ENCODE measurements around the gene GGT7. TPM values are rescaled to one million over a fixed set of nuclear protein-coding genes. Genes with fewer than 3 reads are reported as not detected.
"Not testable (repeated sequence)": the region's sequence is repeated elsewhere in the genome, so short reads cannot be mapped to it uniquely, and the experiment has no call there.

Gene GGT7
- total RNA-seq, 1 experiment from 2014 or later, result 3.8 TPM

DNA sequence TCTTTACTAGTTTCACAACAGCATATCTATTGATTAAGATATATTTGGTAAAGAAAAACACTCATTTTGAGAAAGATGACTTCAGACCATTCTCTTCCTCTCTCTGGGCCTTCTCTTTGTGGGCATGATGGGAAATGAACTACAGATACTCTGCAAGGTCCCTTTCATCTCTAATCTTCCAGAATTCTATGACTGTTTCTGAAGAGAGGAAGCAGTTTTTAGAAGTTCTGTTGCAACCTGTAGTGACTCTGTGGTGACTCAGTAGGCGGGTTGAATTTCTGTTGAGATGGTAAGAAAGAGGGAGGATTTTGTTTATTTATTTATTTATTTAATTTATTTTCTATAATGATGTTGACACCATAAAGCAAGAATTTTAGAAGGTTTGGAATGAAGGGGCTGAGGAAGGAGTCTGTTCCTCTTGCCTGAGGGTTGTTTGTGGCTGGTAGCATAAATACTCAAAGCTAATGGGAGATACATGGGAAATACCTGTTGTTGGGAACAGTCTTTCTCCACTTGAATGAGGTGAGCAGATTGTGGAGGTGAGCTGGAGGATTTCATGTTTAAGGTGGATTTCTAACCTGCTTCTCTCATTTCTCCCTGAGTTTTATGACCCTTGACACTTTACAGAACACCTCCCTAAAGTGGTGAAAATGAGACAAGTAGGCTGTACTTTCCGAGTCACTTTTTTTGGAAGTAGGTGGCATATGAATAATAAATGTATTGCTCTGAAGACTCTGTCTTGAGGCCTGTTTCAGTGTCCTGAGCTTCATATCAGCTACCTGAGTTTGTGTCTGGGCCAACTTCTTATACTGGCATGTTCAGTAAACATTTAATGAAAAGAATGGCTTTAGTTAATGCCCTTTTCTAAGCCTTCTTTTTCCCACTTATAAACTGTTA lies 18.8 kb upstream of the GGT7 start:
- no peaks in the 10 kb centered on the region for H3K27me3 ChIP-seq (ENCODE audit: control insufficient read depth, insufficient read depth, low read length)
- no peak for DNase-seq
- H3K36me3 ChIP-seq (replicated peaks; ENCODE audit: control insufficient read depth, insufficient read depth, low read length), result no peaks in the 10 kb centered on the region
- no peak overlapping the region for H3K4me3 ChIP-seq (ENCODE audit: insufficient read depth, low read depth, low read length)

DNA sequence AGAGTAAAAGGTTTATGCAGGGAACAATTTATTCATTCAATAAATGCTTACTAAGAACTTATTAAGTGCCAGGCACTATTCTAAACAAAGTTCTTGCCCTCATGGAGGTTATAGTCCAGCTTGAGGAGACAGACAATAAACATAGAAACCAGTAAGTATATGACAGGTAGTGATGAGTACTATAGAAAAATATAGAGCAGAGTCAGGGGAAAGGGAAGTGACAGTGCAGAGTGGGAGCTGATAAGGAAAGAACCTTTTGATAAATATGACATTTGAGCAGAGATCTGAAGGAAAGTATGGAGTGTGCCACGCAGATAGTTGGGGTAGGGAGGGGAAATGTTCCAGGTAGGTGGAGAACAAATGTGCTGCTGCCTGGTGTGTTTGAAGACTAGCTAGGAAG lies 15.8 kb upstream of the GGT7 start:
- DNase-seq, result no peak
- Histone ChIP-seq H3K4me3 (ENCODE audit: insufficient read depth, low read depth, low read length) (no peak overlapping the region), H3K27me3 (ENCODE audit: control insufficient read depth, insufficient read depth, low read length) (no peaks in the 10 kb centered on the region; the same call in 1 of the 2 replicates), H3K36me3 (replicated peaks; ENCODE audit: control insufficient read depth, insufficient read depth, low read length) (peaks cover 4% of the 10 kb centered on the region)

DNA sequence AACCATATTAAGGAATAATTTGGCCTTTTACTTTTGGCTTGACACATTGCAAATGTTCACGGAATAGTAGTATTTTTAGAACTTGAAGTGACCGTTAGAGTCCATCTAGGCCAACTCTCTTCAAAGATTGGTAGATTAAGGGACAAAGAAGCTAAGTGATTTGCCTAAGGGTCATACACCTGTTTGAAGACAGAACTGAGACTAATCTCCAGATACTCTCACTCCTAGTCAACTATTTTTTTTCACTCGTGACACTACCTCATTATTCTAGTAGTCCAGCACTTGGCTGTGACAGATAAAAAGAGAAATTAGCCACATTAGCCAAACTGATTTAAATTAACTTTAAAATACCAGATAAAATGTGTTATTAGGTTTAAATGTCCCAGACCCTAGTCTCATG lies 14.4 kb upstream of the GGT7 start:
- peaks cover 9% of the 10 kb centered on the region for H3K36me3 ChIP-seq (replicated peaks; ENCODE audit: control insufficient read depth, insufficient read depth, low read length)
- no peak for DNase-seq
- H3K27me3 ChIP-seq (ENCODE audit: control insufficient read depth, insufficient read depth, low read length), result no peaks in the 10 kb centered on the region; the same call in 1 of the 2 replicates
- H3K4me3 ChIP-seq (ENCODE audit: insufficient read depth, low read depth, low read length), result no peak overlapping the region

DNA sequence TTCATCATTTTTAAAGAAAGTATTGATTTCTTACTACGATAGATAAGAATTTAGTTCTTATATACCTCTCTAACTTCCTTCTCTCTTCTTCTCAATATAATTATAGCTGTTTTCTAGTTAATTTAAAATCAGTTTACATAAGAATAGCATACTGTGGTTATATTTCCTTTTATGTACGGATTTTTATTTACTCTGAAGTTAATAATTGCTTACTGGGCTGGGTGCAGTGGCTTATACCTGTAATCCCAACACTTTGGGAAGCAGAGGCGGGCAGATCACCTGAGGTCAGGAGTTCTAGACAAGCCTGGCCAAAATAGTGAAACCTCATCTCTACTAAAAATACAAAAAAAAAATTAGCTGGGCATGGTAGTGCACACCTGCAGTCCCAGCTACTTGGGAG lies 13.5 kb upstream of the GGT7 start:
- Histone ChIP-seq H3K27me3 (ENCODE audit: control insufficient read depth, insufficient read depth, low read length) (no peaks in the 10 kb centered on the region; the same call in 1 of the 2 replicates), H3K36me3 (replicated peaks; ENCODE audit: control insufficient read depth, insufficient read depth, low read length) (peaks cover 9% of the 10 kb centered on the region), H3K4me3 (ENCODE audit: insufficient read depth, low read depth, low read length) (no peak overlapping the region)
- no peak for DNase-seq

DNA sequence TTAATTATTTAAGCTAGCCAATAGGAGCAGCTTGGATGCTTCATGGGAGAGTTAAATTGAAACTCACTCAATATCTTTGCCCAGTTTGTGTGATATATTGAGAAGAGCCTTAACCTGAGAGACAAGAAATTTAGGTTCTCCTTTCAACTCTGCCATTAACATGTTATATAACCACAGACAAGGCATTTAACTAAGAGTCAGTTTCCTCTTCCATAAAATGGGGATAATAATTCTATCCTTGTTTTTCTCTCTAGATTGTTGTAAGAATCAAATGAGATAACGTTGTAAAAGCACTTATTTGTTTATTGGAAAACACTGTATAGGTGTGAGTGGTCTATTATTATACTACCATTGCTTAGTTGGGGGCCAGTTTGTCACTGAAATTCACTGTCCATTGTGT lies 11.6 kb upstream of the GGT7 start:
- Histone ChIP-seq H3K36me3 (replicated peaks; ENCODE audit: control insufficient read depth, insufficient read depth, low read length) (peaks cover 9% of the 10 kb centered on the region), H3K27me3 (ENCODE audit: control insufficient read depth, insufficient read depth, low read length) (no peaks in the 10 kb centered on the region; the same call in 1 of the 2 replicates), H3K4me3 (ENCODE audit: insufficient read depth, low read depth, low read length) (no peak overlapping the region)
- no peak for DNase-seq

DNA sequence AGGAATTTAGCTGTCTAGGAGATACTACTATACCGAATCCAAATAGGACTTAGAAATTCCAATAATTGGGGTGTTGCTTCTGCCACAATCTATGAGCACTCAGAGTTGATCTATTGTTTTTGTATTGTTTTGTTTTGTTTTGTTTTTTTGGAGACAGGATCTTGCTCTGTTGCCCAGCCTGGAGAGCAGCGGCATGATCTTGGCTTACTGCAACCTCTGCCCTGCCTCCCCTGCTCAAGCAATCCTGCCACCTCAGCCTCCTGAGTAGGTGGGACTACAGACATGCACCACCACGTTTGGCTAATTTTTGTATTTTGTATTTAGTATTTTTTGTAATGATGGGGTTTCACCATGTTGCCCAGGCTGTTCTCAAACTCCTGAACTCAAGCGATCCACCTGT lies 11.2 kb upstream of the GGT7 start:
- no peak overlapping the region for H3K4me3 ChIP-seq (ENCODE audit: insufficient read depth, low read depth, low read length)
- H3K36me3 ChIP-seq (replicated peaks; ENCODE audit: control insufficient read depth, insufficient read depth, low read length), result peaks cover 9% of the 10 kb centered on the region
- no peak for DNase-seq
- no peaks in the 10 kb centered on the region; the same call in 1 of the 2 replicates for H3K27me3 ChIP-seq (ENCODE audit: control insufficient read depth, insufficient read depth, low read length)

- DNase-seq, result no peak
- Histone ChIP-seq H3K36me3 (replicated peaks; ENCODE audit: control insufficient read depth, insufficient read depth, low read length) (peaks cover 9% of the 10 kb centered on the region), H3K4me3 (ENCODE audit: insufficient read depth, low read depth, low read length) (no peak overlapping the region), H3K27me3 (ENCODE audit: control insufficient read depth, insufficient read depth, low read length) (no peaks in the 10 kb centered on the region; the same call in 1 of the 2 replicates)
Observed at GRCh38 chr20:34883087-34883688, 10.5 kb upstream of the GGT7 start.

GRCh38 chr20:34881689-34882088 lies 9.0 kb upstream of the GGT7 start:
- H3K4me3 ChIP-seq (ENCODE audit: insufficient read depth, low read depth, low read length), result no peak overlapping the region
- peaks cover 12% of the 10 kb centered on the region for H3K27me3 ChIP-seq (ENCODE audit: control insufficient read depth, insufficient read depth, low read length)
- peaks cover 9% of the 10 kb centered on the region for H3K36me3 ChIP-seq (replicated peaks; ENCODE audit: control insufficient read depth, insufficient read depth, low read length)
- DNase-seq, result no peak

DNA sequence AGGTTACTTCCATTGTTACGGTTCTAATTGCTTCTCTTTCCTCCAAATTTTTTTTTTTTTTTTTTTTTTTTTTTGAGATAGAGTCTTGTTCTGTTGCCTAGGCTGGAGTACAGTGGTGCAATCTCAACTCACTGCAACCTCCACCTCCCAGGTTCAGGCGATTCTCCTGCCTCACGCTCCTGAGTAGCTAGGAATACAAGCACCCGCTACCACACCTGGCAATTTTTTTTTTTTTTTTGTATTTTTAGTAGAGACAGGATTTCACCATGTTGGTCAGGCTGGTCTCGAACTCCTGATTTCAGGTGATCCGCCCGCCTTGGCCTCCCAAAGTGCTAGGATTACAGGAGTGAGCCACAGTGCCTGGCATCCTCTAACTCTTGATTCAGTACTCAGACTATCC lies 8.3 kb upstream of the GGT7 start:
- not testable (repeated sequence) for DNase-seq; H3K36me3 ChIP-seq (replicated peaks; ENCODE audit: control insufficient read depth, insufficient read depth, low read length)

GRCh38 chr20:34880215-34880850 lies 7.7 kb upstream of the GGT7 start:
- H3K36me3 ChIP-seq (replicated peaks; ENCODE audit: control insufficient read depth, insufficient read depth, low read length), result peaks cover 9% of the 10 kb centered on the region
- DNase-seq, result no peak
- H3K27me3 ChIP-seq (ENCODE audit: control insufficient read depth, insufficient read depth, low read length), result peaks cover 12% of the 10 kb centered on the region
- H3K4me3 ChIP-seq (ENCODE audit: insufficient read depth, low read depth, low read length), result no peak overlapping the region

More for the DNA sequence above, 8.3 kb upstream of the GGT7 start:
- H3K27me3 ChIP-seq (ENCODE audit: control insufficient read depth, insufficient read depth, low read length), result peaks cover 12% of the 10 kb centered on the region
- H3K4me3 ChIP-seq (ENCODE audit: insufficient read depth, low read depth, low read length), result not testable (repeated sequence)

DNA sequence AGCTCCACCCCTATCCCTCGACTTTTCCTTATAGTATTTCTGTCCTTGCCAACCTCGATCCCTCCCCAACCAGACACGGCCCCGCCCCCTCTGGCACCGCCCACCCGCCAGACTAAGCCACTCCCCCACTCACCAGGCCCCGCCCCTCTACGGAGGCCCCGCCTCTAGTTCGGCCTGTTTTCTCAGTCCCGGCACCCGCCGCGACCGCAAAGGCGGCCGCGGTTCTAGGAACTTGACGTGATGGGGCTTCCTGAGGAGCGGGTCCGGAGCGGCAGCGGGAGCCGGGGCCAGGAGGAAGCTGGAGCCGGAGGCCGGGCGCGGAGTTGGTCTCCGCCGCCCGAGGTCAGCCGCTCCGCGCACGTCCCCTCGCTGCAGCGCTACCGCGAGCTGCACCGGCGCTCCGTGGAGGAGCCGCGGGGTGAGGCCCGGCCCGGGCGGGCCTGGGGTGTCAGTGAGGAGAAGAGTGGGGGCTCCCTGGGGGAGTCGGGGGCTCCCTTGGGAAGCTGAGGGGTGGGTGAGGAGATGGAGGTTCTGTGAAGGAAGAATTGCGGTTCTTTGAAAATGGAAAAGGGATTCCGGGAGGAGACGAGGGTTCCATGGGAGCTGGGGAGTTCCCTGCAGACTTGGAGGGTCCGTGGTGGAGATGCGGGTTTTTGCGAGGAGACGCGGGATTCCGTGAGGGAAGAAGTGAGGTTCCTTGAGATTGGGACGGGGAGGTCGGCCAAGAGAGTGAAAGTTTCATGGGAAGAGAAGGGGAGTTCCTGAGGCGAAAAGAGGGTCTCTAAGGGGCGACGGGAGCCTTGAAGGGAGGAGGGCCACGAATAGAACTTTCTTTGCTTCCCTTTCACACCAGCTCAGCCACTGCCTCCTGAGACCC lies 4.0 kb upstream of the GGT7 start, which contains the start of gene ACSS2:
ACSS2 (plus strand) TSS at position 207 of the 877 bp plus-strand sequence; CDS start at position 241, 34 bp downstream.
- Histone ChIP-seq H3K4me3 (ENCODE audit: insufficient read depth, low read depth, low read length) (peak within 1 kb of the TSS; percentile 86), H3K36me3 (replicated peaks; ENCODE audit: control insufficient read depth, insufficient read depth, low read length) (no peaks in the 10 kb centered on the region), H3K27me3 (ENCODE audit: control insufficient read depth, insufficient read depth, low read length) (peaks cover 33% of the 10 kb centered on the region)
- peak; percentile 97 for DNase-seq

GRCh38 chr20:34875642-34876405 lies 3.2 kb upstream of the GGT7 start:
- H3K36me3 ChIP-seq (replicated peaks; ENCODE audit: control insufficient read depth, insufficient read depth, low read length), result no peaks in the 10 kb centered on the region
- H3K4me3 ChIP-seq (ENCODE audit: insufficient read depth, low read depth, low read length), result peak overlapping the region; percentile 32
- no peak for DNase-seq
- H3K27me3 ChIP-seq (ENCODE audit: control insufficient read depth, insufficient read depth, low read length), result peaks cover 34% of the 10 kb centered on the region

GRCh38 chr20:34874094-34874654 lies 1.5 kb upstream of the GGT7 start:
- H3K4me3 ChIP-seq (ENCODE audit: insufficient read depth, low read depth, low read length), result no peak overlapping the region
- no peaks in the 10 kb centered on the region for H3K36me3 ChIP-seq (replicated peaks; ENCODE audit: control insufficient read depth, insufficient read depth, low read length)
- peak; percentile 83 for DNase-seq
- H3K27me3 ChIP-seq (ENCODE audit: control insufficient read depth, insufficient read depth, low read length), result peaks cover 34% of the 10 kb centered on the region
